Gastroesophageal sphincter (tissue), 3 donors: Measurements from ENCODE around the gene LRP1B.

Source experiments
- CTCF ChIP-seq, 4 experiments: fragments of 200-600 bp in 2 of 4; fragments of 450-650 bp in 2 of 4; sonication (generic) in 1 of 4; IDR thresholded peaks; one replicate each; pipeline ENCODE4 v1.5.1; 2017 to 2019; ENCODE audit warnings: antibody characterized with exemption in 4 of 4, mild to moderate bottlenecking in 2 of 4, moderate library complexity in 2 of 4
- POLR2AphosphoS5 ChIP-seq: sonication (generic); formaldehyde crosslinking; IDR thresholded peaks from one replicate; pipeline ENCODE4 v1.6.1; 2017; ENCODE audit warnings: antibody characterized with exemption

GRCh38 chr2:142112757-142113221 lies 18.0 kb downstream of the LRP1B start:
- TF ChIP-seq CTCF (IDR thresholded peaks at IDR 0.05) (no peak), POLR2AphosphoS5 (no peak)
